Measurements from ENCODE around the gene PEX5.

PEX5 gene

GRCh38 chr12:7189398-7190267 is at the start of gene PEX5:
TSS of gene PEX5 (plus strand) at chr12:7189686. CDS start at chr12:7190378, 692 bp downstream.
- no peak for TF ChIP-seq CTCF (IDR thresholded peaks at IDR 0.05; ENCODE audit: insufficient read depth, missing control alignments)
- no peak for FAIRE-seq
- DNase-seq (ENCODE audit: insufficient read length, low spot score) = peak; percentile 65

GRCh38 chr12:7141351-7142005 is 48.0 kb upstream of the PEX5 start:
- no peak for DNase-seq (ENCODE audit: insufficient read length, low spot score)
- no peak for FAIRE-seq
- no peak for TF ChIP-seq CTCF (IDR thresholded peaks at IDR 0.05; ENCODE audit: insufficient read depth, missing control alignments)

- DNase-seq (ENCODE audit: insufficient read length, low spot score) = no peak
- TF ChIP-seq CTCF (IDR thresholded peaks at IDR 0.05; ENCODE audit: insufficient read depth, missing control alignments) = peak; percentile 63
- FAIRE-seq = no peak
Measured at GRCh38 chr12:7142056-7142644, 47.3 kb upstream of the PEX5 start.

- TF ChIP-seq CTCF (IDR thresholded peaks at IDR 0.05; ENCODE audit: insufficient read depth, missing control alignments) = no peak
- no peak for FAIRE-seq
- DNase-seq (ENCODE audit: insufficient read length, low spot score) = no peak
Measured at GRCh38 chr12:7142809-7143465, 46.5 kb upstream of the PEX5 start.

- DNase-seq (ENCODE audit: insufficient read length, low spot score) (no peak), FAIRE-seq (no peak)
- no peak for TF ChIP-seq CTCF (IDR thresholded peaks at IDR 0.05; ENCODE audit: insufficient read depth, missing control alignments)
Measured at GRCh38 chr12:7143564-7143963, 45.9 kb upstream of the PEX5 start.

- TF ChIP-seq CTCF (IDR thresholded peaks at IDR 0.05; ENCODE audit: insufficient read depth, missing control alignments) = peak; percentile 62
- DNase-seq (ENCODE audit: insufficient read length, low spot score) = peak; percentile 46
- FAIRE-seq = peak; percentile 58
Measured at GRCh38 chr12:7144414-7145120, 44.9 kb upstream of the PEX5 start.
